Measurements from ENCODE around the gene RALGPS2. TPM values are rescaled to one million over a fixed set of nuclear protein-coding genes. Genes with fewer than 3 reads are reported as not detected.
"Not testable (repeated sequence)": the region's sequence is repeated elsewhere in the genome, so short reads cannot be mapped to it uniquely, and the experiment has no call there.

Gene RALGPS2
- total and polyA plus RNA-seq, 2 of the 8 experiments (the other 6 are each of a cell fraction or from before 2014, with no cell fraction given) = 6.7 to 38.0 TPM

DNA sequence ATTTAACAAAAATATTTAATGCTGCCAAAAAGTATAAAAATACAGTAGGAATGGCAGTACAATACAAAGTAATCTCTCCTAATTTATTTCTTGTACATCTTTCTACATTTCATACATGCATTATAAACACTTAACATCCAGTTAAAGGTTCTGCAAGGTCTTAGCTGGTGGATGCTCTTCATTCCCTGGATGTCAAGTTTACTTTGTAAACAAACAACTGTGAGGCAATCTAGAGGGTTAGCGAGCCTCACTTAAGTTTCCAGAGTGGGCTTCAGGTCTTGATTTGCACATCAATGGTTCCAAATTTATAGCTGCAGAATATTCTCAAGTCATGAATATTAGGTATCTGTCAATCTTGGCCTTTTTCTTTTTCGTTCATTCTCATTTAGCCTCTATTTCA, 21.3 kb downstream of the RALGPS2 start (continued):
- no peak for TF ChIP-seq PHF8 (conservative IDR thresholded peaks at IDR 0.05; ENCODE audit: low read depth, low read length)
- no peak for TF ChIP-seq SIX5 (IDR thresholded peaks at IDR 0.05; ENCODE audit: low read depth, low read length)

DNA sequence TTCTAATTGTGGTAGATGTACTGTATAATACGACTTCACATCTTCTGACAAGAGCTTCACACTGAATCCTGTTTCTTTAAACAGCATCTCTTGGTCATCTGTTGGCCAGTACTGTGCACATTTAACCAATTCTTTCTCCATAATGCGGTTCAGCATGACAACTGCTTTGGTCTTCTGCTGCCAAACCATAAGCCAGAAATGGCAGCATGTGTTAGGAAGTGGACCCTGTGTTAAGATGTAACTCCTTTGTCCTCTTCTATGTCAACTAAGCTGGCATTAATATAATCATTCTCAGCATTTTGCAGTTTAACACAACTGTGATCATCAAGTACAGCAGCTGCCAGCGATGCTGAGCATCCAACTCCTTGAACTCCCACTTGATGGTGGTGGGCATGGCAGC, 22.3 kb downstream of the RALGPS2 start:
- H2BK5ac ChIP-seq (ENCODE audit: low read depth, low read length); POLR2A ChIA-PET (ENCODE audit: partially characterized antibody); H3K27ac ChIP-seq (ENCODE audit: low read depth, low read length); H2AFZ ChIP-seq (ENCODE audit: low read length); H3K9me3 ChIP-seq (ENCODE audit: insufficient read depth in 2 of 2, low read depth in 1 of 2, low read length in 1 of 2); H3K27me3 ChIP-seq (replicated peaks in 1 of 4; ENCODE audit: control insufficient read depth in 3 of 4, extremely low read depth in 1 of 4, insufficient read depth in 3 of 4, low read length in 3 of 4); DNase-seq (ENCODE audit: low read depth in 1 of 2, low spot score in 2 of 2); H3K79me1 ChIP-seq (ENCODE audit: low read depth, low read length); H3K4me3 ChIP-seq (ENCODE audit: extremely low read depth in 1 of 4, insufficient read depth in 2 of 4, low read depth in 3 of 4, low read length in 4 of 4); H2BK12ac ChIP-seq (ENCODE audit: low read depth, low read length); H3K56ac ChIP-seq (replicated peaks; ENCODE audit: insufficient read length, low read depth, low read length); H4K20me1 ChIP-seq (replicated peaks in 1 of 2; ENCODE audit: control insufficient read depth in 1 of 2, insufficient read depth in 2 of 2, low read length in 2 of 2); H4K5ac ChIP-seq (ENCODE audit: insufficient read length, low read depth, low read length); H2BK120ac ChIP-seq (replicated peaks; ENCODE audit: low read depth, low read length); H3K79me2 ChIP-seq (ENCODE audit: control insufficient read depth in 1 of 2, insufficient read depth in 2 of 2, low read length in 2 of 2); H4K91ac ChIP-seq (replicated peaks; ENCODE audit: insufficient read length, low read length); FAIRE-seq; H4K8ac ChIP-seq (ENCODE audit: extremely low read depth, insufficient read depth, low read length); H3K9ac ChIP-seq (replicated peaks in 1 of 4; ENCODE audit: extremely low read depth in 1 of 4, low read depth in 3 of 4, low read length in 3 of 4); H3K23ac ChIP-seq (ENCODE audit: insufficient read length); H3K4ac ChIP-seq (replicated peaks; ENCODE audit: insufficient read length, low read depth, low read length); H3K36me3 ChIP-seq (ENCODE audit: control insufficient read depth in 2 of 4, insufficient read depth in 4 of 4, low read length in 3 of 4); H3K18ac ChIP-seq (ENCODE audit: extremely low read depth, low read length); H2BK20ac ChIP-seq (ENCODE audit: low read length); H3K14ac ChIP-seq (ENCODE audit: insufficient read length); H3K23me2 ChIP-seq (ENCODE audit: low read depth, low read length); H2BK15ac ChIP-seq (ENCODE audit: low read length); H2AK5ac ChIP-seq (ENCODE audit: low read depth, low read length); H3K4me1 ChIP-seq (replicated peaks in 1 of 4; ENCODE audit: control insufficient read depth in 3 of 4, insufficient read depth in 4 of 4, low read length in 3 of 4); H3K4me2 ChIP-seq (ENCODE audit: insufficient read depth in 1 of 2, low read depth in 2 of 2, low read length in 2 of 2): not testable (repeated sequence)
- CTCF ChIA-PET (ENCODE audit: partially characterized antibody) = interaction anchor here (2.5 to 3.5 kb wide), 2 partner anchors 256 kb away, joined by 7 to 15 read pairs; no protein-coding TSS in a partner anchor
- WGBS, 2 experiments (ENCODE audit: extremely low coverage in 1 of 2, insufficient coverage in 1 of 2, insufficient read length in 1 of 2, insufficient replicate concordance in 2 of 2, low coverage in 1 of 2, low lambda C conversion rate in 2 of 2, missing lambda C conversion rate in 1 of 2) = 90% methylated on average over 3 of the region's 3 CpGs; no CpG with 5 or more reads in 1 of the 2 experiments
